HG03064 (cell line): Measurements from ENCODE around the gene RBCK1.
"Not testable (repeated sequence)": the region's sequence is repeated elsewhere in the genome, so short reads cannot be mapped to it uniquely, and the experiment has no call there.

Experiments used
- ATAC-seq: cut with Tn5 transposase; IDR thresholded peaks from one replicate; pipeline ENCODE4 v1.9.1; 2021; ENCODE audit warnings: low read depth; ENCODE audit not compliant: unreplicated experiment

RBCK1 gene

GRCh38 chr20:433300-433975 is 25.3 kb downstream of the RBCK1 start:
- peak; percentile 65 for ATAC-seq

GRCh38 chr20:434221-434620 is 26.1 kb downstream of the RBCK1 start:
- no peak for ATAC-seq

DNA sequence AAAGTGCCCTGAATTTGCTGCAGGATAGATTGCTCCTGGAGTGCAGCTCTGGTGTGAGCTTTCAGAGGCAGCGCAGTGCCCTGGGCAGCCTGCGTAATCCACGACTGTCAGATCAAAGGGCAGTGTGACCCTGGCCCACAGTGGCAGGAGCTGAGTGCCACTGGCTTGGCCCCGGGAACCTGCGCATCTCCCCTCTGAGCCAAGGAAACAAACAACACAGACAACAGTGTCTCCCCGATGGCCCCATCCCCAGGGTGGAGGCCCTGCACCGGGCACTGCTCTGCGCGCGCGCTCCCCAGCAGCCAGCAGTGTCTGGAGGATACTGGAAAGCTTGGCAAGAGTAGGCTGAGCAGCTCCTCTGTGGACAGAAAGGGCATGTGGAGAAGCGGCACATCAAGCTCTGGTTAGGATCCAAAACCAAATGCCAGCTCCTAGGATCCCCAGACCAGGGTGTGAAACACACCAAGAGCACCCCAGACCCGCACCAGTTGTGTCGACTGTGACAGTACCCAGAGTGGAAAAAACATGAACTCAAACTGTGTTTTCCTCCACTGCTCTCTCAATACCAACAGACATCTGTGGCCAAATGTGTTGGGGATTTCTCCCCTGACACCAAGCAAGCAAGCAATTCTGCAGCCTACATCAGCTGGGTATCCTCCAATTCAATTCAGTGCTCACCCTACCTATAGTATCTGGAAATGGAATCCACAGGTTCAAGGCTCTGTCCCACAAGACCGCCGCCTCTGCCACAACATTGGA is 26.7 kb downstream of the RBCK1 start:
- ATAC-seq = no peak

GRCh38 chr20:435558-435957 is 27.5 kb downstream of the RBCK1 start:
- no peak for ATAC-seq

- no peak for ATAC-seq
Measured at GRCh38 chr20:436476-436875, 28.4 kb downstream of the RBCK1 start.

DNA sequence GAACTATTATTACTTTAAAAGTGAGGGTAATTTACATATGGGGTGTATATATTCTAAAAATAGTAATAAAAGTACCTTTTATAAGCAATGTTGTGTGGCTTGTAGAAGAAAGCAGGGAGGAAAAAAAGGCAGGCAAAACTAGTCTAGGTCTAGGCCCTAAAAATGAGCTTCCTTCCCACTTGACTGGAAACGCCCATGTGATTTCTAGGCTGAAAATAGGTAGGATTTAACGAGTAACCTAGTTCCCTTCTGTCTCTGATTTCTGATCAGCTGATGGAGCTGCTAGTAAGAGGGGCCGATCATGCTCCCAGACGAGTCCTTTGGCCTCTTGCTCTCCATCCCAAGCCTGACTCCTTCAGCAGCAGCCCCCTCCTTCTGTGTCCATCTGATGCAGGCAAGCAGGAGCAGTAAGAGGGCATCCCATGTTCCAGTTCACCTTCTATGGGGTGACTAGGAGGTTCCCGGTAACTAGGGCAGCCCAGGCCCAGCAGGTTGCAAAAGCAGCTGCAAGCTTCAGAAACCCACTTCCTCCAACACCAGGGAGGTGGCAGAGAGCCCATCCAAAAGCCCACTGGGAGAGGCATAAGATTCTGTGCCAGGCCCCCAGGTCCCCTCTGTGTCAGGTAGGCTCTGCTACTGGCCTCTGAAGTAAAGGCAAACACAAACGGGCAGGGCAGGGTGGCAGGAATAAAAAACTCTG is 29.8 kb downstream of the RBCK1 start:
- ATAC-seq = no peak

GRCh38 chr20:438571-439469 is 30.7 kb downstream of the RBCK1 start:
- ATAC-seq = no peak

- ATAC-seq = no peak
Measured at GRCh38 chr20:440148-440547, 32.0 kb downstream of the RBCK1 start.

- ATAC-seq = no peak
Measured at GRCh38 chr20:440636-441035, 32.5 kb downstream of the RBCK1 start.

DNA sequence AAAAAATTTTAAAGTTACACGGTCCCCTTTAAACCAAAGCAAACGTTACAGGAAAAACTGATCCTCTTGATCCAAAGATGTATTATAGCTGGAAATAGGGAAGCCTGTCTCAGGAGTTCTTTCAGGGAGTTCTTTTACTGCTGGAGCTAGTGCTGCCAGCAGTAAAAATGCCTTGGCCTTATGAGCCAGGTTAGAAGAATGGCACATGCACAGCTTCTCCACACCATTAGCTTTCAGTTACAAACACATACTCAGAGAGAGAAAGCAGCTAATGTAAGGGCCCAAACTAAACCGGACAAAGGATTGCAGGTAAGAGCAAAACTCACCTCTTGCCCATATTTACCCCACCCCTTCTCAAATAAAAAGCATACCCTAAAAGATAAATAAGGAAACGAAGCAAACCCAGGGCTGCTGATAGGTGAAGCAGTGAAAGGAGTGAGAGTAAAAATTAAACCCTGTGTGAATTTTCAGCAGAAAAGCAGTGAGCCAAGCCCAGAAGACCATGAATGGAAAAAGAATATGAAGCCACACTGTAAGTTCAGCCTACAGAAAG is 35.2 kb downstream of the RBCK1 start:
- ATAC-seq = no peak

DNA sequence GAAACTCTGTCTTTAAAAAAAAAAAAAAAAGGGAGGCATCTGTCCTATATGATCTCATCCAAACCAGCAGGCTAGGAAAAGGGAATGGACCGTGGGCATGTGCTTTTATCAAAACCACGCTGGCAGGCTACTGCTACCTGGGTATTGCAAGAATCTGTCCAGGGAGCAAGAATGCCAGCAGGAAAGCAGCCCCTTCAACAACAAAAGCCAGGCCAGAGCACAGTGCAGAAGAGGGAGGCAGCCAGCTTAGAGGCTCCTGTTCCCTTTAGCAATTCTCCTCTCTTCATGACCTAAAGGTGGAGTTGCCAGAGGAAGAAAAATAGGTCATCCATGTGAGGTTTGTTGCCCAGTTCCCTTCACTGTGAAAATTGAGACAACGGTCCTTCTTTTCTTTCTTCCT is 36.0 kb downstream of the RBCK1 start:
- no peak for ATAC-seq

DNA sequence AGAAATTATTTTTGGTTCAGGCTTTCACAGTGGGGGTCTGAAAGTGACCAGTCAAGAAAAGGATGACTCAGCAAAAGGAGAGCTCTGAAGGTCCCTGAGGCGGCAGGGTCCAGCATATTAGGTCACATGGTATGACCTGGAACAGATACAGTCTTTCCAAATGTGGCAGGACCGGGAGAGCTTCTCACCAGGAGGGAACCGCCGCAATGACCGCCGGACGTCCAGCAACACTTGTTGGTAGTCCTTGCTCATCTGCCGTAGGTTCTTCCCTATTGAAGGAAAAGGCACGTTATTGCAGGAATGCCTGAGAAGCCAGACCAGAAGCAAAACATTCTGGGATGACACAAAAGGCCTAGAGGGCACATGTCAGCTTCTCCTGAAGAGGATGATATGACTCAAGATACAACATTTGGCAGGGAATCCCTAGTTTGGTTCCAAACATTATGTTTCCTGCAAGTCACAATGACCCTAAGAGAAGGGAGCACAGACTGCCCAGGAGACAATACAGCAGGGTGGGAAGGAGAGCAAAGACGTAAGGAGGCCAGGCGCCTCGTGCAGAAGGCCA is 36.8 kb downstream of the RBCK1 start:
- no peak for ATAC-seq

- ATAC-seq = no peak
Measured at GRCh38 chr20:445514-446336, 37.6 kb downstream of the RBCK1 start.

- not testable (repeated sequence) for ATAC-seq
Measured at GRCh38 chr20:452021-452420, 43.9 kb downstream of the RBCK1 start.

DNA sequence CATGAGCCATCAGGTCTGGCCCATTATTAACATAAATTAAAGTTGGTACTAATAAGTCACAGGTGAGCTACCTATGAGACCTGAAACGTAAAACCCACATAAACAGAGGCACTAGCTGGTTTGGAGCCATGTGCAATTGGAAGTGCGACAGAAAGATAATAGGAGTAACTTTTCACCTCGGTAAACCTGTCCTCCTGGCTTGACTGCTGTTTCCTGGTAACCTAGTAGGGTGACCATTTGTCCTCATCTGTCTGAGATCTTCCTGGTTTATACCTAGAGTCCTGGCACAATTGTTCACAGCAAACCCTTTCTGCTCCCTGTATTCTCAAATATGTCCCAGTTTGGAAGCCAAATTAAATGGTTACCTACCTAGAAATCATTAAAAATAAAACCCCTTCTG is 46.9 kb downstream of the RBCK1 start:
- ATAC-seq = no peak

- ATAC-seq = no peak
Measured at GRCh38 chr20:458776-459175, 50.7 kb downstream of the RBCK1 start.

DNA sequence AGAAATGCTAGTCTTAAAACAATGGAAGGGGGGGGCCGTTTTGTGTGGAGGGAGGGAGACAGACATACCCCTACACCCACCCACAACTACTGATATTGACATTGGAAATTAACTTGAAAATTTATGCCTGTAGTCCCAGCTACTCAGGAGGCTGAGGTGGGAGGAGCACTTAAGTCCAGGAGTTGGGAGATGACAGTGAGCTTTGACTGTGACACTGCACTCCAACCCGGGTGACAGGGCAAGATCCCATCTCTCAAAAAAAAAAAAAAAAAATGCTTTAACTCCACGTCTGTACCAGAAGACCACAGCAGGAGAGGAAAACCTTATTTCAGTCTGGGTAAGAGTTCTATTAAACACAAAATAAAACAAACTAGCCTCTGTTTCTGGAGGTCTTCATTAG is 52.1 kb downstream of the RBCK1 start:
- no peak for ATAC-seq

DNA sequence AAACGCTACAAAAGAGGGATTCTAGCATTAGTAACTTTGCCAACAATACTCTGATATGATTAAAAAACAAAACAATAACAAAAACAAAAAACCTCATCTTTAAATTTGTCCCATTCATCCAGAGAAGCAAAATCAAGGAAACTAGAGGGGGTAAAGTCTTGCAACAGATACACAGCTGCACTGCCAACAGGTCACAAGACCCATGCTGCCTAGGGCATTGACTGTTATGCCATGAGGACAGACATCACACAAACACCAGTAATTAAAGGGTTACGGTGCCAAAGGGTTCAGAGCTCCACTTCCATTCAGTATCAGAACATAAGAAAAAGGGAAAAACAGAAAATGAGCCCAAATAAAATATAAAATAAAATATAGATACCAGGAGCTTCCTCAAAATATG is 52.6 kb downstream of the RBCK1 start:
- ATAC-seq = no peak
